Kidney (tissue), 14 donors: ENCODE results near the gene COG7. TPM values are rescaled to one million over a fixed set of nuclear protein-coding genes. Genes with fewer than 3 reads are reported as not detected.

Source experiments
- DNase-seq, 5 donors: peaks; one replicate each; pipeline ENCODE4 v3.0.0-alpha.2; 2013 to 2020
- FAIRE-seq: peaks from 2 replicates; lab custom pipeline; 2012; peaks lifted over from hg19 to GRCh38; lab: Jason Lieb, UNC
- H3K27ac ChIP-seq, 2 donors: one replicate each; pipeline ENCODE4 v1.7.0; 2013; ENCODE audit warnings: low read depth in 2 of 2, low read length in 2 of 2, inconsistent platforms in 1 of 2
- H3K27me3 ChIP-seq: one replicate; pipeline ENCODE4 v1.7.1; 2013; ENCODE audit warnings: low read length, inconsistent platforms; ENCODE audit not compliant: control insufficient read depth, insufficient read depth
- H3K36me3 ChIP-seq, 3 donors: one replicate each; pipeline versions ENCODE4 v1.7.0 to v1.7.1; 2013; ENCODE audit warnings: low read length in 3 of 3, control low read depth in 1 of 3, inconsistent platforms in 1 of 3; ENCODE audit not compliant: insufficient read depth in 3 of 3, control insufficient read depth in 2 of 3
- H3K4me1 ChIP-seq, 3 donors: one replicate each; pipeline versions ENCODE4 v1.7.0 to v1.7.1; 2013; ENCODE audit warnings: low read length in 3 of 3, inconsistent platforms in 1 of 3, low read depth in 1 of 3; ENCODE audit not compliant: control insufficient read depth in 2 of 3, insufficient read depth in 2 of 3
- H3K4me3 ChIP-seq, 3 donors: one replicate each; pipeline versions ENCODE4 v1.7.0 to v1.8.1; 2013; ENCODE audit warnings: low read length in 3 of 3, control low read depth in 1 of 3, inconsistent platforms in 1 of 3
- H3K9ac ChIP-seq, 3 donors: one replicate each; pipeline versions ENCODE4 v1.7.0 to v1.7.1; 2013; ENCODE audit warnings: low read length in 3 of 3, control low read depth in 1 of 3, inconsistent platforms in 1 of 3
- H3K9me3 ChIP-seq, 3 donors: one replicate each; pipeline versions ENCODE4 v1.7.0 to v1.7.1; 2013; ENCODE audit warnings: low read length in 3 of 3, control low read depth in 1 of 3, inconsistent platforms in 1 of 3; ENCODE audit not compliant: control insufficient read depth in 2 of 3, insufficient read depth in 1 of 3
- intact Hi-C: fragments of 100-400 bp; cut with DNase I; formaldehyde crosslinking; loops from one replicate; pipeline ENCODE4 v1.11.1; 2022
- polyA plus RNA-seq: library from polyadenylated mRNA; stranded (reverse); fragments of 350-450 nt; fragmentation: Illumina TruSeq; extraction: RNeasy Lipid Tissue Mini Kit (QIAGEN cat#74804); gene quantifications from one replicate; pipeline ENCODE4 v1.2.3, GENCODE V29; 2014; ENCODE audit warnings: low read depth, low replicate concordance; ENCODE audit not compliant: insufficient read depth
- total RNA-seq: library from RNA; stranded (reverse); fragmentation: NEBNext Ultra II Directional; extraction: Animal tissue kit (Norgen Biotek cat#: 25700); gene quantifications from one replicate; pipeline ENCODE4 v1.2.1, GENCODE V29; 2021
- TF ChIP-seq, protein P1 (sequence below): IDR thresholded peaks from 3 replicates; pipeline ENCODE4 v1.5.1; 2012; ENCODE audit warnings: mild to moderate bottlenecking, moderate library complexity, borderline replicate concordance; ENCODE audit not compliant: insufficient read depth; ENCODE audit errors: extremely low read depth
- donor health status: control.
- donor health status: control.
- donor health status: control.
- donor health status: control.
- donor health status: control.
- donor health status: DM: yes; HTN: yes; CAD: no.
- donor health status: Normal renal cell carcinoma (clear cell type).

The COG7 gene
- total and polyA plus RNA-seq, 2 donors from 2014 or later, result 25.2 to 27.0 TPM

DNA sequence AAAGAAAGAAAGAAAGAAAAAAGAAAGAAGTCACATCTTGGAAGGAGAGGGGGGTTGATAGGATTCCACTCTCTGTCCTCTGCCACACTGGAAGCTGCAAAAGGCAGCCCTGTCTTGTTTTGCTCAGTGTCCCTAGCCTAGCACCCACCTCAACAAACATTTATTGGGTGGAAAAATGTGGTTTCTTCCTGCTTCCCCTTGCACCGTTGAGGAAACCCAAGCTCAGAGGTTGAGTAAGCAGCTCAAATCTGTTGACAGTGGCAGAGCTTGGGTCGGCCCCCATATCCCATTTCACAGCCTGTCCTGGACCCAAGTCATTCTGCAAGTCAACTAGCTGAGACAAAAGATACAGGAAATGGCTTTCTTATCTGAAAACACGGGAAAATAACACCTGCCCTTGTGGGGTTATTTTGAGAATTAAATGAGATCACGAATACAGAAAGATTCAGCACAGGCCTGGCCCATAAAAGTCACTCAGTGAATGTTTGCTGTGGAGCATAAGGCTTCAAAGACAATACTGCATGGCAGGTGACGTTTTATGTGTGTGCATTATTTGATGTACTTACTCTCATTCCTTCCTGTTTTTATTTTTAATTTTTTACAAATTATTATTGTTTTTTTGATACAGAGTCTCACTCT is 87.3 kb downstream of the COG7 start:
- intact Hi-C loops, result no loop called here
- TF ChIP-seq, protein P1, sequence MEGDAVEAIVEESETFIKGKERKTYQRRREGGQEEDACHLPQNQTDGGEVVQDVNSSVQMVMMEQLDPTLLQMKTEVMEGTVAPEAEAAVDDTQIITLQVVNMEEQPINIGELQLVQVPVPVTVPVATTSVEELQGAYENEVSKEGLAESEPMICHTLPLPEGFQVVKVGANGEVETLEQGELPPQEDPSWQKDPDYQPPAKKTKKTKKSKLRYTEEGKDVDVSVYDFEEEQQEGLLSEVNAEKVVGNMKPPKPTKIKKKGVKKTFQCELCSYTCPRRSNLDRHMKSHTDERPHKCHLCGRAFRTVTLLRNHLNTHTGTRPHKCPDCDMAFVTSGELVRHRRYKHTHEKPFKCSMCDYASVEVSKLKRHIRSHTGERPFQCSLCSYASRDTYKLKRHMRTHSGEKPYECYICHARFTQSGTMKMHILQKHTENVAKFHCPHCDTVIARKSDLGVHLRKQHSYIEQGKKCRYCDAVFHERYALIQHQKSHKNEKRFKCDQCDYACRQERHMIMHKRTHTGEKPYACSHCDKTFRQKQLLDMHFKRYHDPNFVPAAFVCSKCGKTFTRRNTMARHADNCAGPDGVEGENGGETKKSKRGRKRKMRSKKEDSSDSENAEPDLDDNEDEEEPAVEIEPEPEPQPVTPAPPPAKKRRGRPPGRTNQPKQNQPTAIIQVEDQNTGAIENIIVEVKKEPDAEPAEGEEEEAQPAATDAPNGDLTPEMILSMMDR, result no peak
- H3K27me3 ChIP-seq, result no peaks in the 10 kb centered on the region
- DNase-seq (peak in 2 of 5 donors; percentile 20 to 21), FAIRE-seq (no peak)
- no peak overlapping the region for H3K9ac ChIP-seq
- H3K36me3 ChIP-seq, result no peaks in the 10 kb centered on the region
- no peaks in the 10 kb centered on the region for H3K9me3 ChIP-seq
- no peak overlapping the region for H3K27ac ChIP-seq
- peaks cover 0 to 3% (median 0%) of the 10 kb centered on the region in 3 donors for H3K4me1 ChIP-seq
- H3K4me3 ChIP-seq, result no peak overlapping the region

- H3K4me1 ChIP-seq, result peaks cover 0 to 3% (median 0%) of the 10 kb centered on the region in 3 donors
- TF ChIP-seq, protein P1, result no peak
- H3K4me3 ChIP-seq, result no peak overlapping the region
- no peaks in the 10 kb centered on the region for H3K9me3 ChIP-seq
- no peak overlapping the region for H3K9ac ChIP-seq
- intact Hi-C loops, result no loop called here
- FAIRE-seq (no peak), DNase-seq (peak in 2 of 5 donors; percentile 21 to 88)
- H3K27ac ChIP-seq, result peak overlapping the region in 1 of 2 donors; percentile 20
- H3K27me3 ChIP-seq, result no peaks in the 10 kb centered on the region
- H3K36me3 ChIP-seq, result no peaks in the 10 kb centered on the region
Measured at GRCh38 chr16:23362460-23363317, 90.3 kb downstream of the COG7 start.

- no peak overlapping the region for H3K4me3 ChIP-seq
- no peak overlapping the region for H3K27ac ChIP-seq
- no peak for FAIRE-seq
- no peaks in the 10 kb centered on the region for H3K36me3 ChIP-seq
- TF ChIP-seq, protein P1, result no peak
- intact Hi-C loops, result no loop called here
- no peak overlapping the region for H3K9ac ChIP-seq
- DNase-seq, result peak in 1 of 5 donors; percentile 29
- H3K27me3 ChIP-seq, result no peaks in the 10 kb centered on the region
- H3K4me1 ChIP-seq, result peaks cover 0 to 3% (median 0%) of the 10 kb centered on the region in 3 donors
- H3K9me3 ChIP-seq, result no peaks in the 10 kb centered on the region
Measured at GRCh38 chr16:23359092-23359760, 93.8 kb downstream of the COG7 start.
